ENCODE data around the gene LRRC45. TPM values are rescaled to one million over a fixed set of nuclear protein-coding genes. Genes with fewer than 3 reads are reported as not detected.

LRRC45 gene
- total and polyA plus RNA-seq, 9 of the 15 experiments (the other 6 are each of a cell fraction or from before 2014, with no cell fraction given) = 3.5 to 21.5 (median 11.2) TPM; not detected in 2

DNA sequence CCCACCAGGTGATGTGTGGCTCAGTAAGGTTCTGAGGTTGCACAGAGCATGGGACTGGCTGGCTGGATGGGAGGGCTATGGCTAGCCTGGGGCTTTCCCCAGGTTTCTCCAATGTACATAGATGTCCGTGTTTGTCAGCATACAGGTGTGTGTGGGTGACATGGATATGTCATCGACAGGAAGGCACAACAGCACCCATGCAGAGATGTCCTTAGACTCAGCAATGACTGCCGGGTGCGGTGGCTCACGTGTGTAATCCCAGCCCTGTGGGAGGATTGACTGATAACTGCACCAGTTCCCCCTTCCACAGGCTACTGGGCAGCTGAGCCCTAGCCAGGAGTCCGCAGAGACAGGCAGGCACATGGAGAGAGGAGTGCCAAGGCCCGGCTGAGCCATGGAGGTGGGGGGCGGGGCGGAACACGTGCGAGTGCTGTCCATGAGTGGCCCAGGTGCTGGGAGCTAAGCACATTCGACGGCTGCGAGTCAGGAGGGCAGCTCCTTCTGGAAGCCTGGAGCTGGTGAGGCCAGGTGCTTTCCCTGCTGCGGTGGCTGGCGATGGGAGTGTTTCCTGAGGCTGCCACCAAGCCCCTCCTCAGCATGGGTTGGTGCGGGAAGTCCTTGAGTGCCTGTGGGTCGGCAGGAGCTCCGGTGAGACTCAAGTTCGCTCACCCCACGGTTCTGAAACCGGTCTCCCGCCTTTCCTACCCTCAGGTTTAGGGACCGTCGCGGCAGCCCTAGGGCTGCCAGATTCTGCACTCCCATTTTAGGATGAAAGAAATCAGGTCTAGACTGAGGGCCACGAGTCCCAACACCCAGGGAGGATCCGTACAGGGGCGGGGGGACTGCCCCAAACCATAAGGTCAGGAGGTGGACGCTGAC lies 46.5 kb upstream of the LRRC45 start (continued):
- TF ChIP-seq, protein P1, sequence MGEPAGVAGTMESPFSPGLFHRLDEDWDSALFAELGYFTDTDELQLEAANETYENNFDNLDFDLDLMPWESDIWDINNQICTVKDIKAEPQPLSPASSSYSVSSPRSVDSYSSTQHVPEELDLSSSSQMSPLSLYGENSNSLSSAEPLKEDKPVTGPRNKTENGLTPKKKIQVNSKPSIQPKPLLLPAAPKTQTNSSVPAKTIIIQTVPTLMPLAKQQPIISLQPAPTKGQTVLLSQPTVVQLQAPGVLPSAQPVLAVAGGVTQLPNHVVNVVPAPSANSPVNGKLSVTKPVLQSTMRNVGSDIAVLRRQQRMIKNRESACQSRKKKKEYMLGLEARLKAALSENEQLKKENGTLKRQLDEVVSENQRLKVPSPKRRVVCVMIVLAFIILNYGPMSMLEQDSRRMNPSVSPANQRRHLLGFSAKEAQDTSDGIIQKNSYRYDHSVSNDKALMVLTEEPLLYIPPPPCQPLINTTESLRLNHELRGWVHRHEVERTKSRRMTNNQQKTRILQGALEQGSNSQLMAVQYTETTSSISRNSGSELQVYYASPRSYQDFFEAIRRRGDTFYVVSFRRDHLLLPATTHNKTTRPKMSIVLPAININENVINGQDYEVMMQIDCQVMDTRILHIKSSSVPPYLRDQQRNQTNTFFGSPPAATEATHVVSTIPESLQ (CRISPR knock-in tag; IDR thresholded peaks at IDR 0.05) = no peak
- TF ChIP-seq, protein P2, sequence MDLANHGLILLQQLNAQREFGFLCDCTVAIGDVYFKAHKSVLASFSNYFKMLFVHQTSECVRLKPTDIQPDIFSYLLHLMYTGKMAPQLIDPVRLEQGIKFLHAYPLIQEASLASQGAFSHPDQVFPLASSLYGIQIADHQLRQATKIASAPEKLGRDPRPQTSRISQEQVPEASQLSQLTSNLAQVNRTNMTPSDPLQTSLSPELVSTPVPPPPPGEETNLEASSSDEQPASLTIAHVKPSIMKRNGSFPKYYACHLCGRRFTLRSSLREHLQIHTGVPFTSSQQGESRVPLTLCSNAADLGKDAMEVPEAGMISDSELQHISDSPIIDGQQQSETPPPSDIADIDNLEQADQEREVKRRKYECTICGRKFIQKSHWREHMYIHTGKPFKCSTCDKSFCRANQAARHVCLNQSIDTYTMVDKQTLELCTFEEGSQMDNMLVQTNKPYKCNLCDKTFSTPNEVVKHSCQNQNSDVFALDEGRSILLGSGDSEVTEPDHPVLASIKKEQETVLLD (IDR thresholded peaks at IDR 0.05) = 0 out of 2 replicates have a peak, but pooled peaks have one; percentile 25
- TF ChIP-seq RNF2 (IDR thresholded peaks at IDR 0.05) = peak; percentile 49; the same call in 1 of the 2 replicates
- TF ChIP-seq MGA (IDR thresholded peaks at IDR 0.05) = peak; percentile 98
- 0 out of 2 replicates have a peak, but pooled peaks have one; percentile 27 for TF ChIP-seq ZBTB17 (CRISPR knock-in tag; IDR thresholded peaks at IDR 0.05)
- 0 out of 2 replicates have a peak, but pooled peaks have one; percentile 6 for TF ChIP-seq CBFA2T3 (IDR thresholded peaks at IDR 0.05)
- TF ChIP-seq CBFB (CRISPR knock-in tag; IDR thresholded peaks at IDR 0.05) = peak; percentile 79
- TF ChIP-seq ZNF583 (CRISPR knock-in tag; IDR thresholded peaks at IDR 0.05) = peak; percentile 29; the same call in 1 of the 2 replicates
- peak in 1 of 2 experiments; percentile 28; a peak in 1 of 3 replicates for TF ChIP-seq CBX3 (IDR thresholded peaks at IDR 0.05; ENCODE audit: borderline replicate concordance in 1 of 2, low read length in 2 of 2)
- peak; percentile 42; the same call in 1 of the 2 replicates for TF ChIP-seq CXXC5 (CRISPR knock-in tag; IDR thresholded peaks at IDR 0.05)
